ENCODE data around the gene CLEC4G.
"Not testable (repeated sequence)": the region's sequence is repeated elsewhere in the genome, so short reads cannot be mapped to it uniquely, and the experiment has no call there.

Gene CLEC4G

DNA sequence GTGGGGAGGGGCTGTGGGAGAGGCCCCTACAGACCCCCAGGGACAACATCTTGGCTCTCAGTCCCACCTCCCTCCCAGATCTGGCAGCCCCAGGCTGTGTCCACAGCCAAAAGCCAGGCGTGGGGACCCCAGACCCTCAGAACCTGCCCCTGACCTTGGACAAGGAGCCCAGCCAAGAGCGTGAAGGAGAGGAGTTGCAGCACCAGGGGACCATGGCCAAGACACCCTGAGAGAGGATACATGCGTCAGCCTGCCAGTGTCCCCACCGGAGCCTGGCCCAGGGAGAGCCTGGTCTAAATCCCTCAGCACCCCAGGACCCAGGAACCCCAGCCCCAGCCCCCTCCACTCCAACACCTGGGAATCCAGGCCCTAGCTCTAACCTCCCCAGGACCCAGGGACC lies 14.4 kb upstream of the CLEC4G start:
- not testable (repeated sequence) for DNase-seq

DNA sequence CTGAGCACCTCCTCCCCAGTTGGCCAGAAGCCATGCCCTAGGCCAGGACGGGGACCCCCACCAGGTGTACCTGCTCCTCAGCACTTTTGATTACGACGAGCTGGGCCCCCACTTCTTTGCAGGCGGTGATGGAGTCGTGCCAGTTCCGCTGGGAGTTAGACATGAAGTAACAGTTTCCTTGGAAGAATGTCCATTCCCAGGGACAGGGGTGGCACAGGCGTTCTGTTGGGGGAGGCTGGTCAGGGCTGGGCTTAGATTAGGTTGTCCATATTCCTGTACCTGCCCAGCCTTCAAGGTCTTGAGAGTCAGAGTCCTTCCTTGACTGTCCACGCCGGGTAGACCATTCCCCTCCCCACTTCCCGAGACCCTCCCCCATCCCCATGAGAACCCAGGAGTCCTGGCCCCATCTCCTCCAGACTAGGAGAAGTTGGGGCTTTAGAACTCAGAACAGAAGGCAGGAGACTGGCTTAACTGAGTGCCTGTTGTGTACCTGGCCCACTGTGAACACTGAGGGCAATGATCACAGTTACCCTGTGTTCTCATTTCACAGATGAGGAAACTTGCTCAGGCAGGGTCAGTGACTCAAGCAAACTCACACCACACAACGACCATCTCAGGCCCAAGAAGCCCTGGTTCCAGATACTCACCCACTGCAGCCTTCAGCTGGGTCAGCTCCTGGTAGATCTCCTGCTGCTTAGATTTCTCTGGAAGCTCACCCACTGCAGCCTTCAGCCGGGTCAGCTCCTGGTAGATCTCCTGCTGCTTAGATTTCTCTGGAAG lies 13.2 kb upstream of the CLEC4G start:
- no peak for DNase-seq

DNA sequence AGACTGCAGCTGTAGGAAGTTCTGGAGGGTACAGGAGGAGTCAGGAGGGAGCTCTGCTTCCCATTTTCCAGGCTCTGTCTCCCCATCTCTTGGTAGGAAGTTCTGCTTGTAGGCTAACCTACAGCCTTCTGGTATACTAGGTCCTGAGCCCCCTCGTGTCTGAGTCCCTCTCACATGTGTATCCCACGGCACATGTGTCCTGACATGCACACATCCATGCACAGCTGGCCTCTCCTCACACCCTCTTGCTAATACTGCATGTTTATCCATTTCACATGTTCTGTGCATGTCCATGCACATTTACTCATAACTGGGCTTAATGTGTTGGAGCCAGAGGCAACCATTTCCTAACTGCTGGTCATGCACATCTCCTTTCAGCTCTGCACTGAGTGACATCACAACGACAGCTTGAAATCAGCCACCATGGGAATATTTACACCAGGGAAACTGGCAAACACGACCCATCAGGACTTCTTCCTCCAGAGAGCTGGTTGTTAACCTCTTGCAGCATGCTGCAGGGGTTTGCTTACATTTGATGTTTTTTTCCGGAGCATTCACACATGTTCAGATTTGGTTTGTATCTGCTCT lies 12.4 kb upstream of the CLEC4G start:
- no peak for DNase-seq

DNA sequence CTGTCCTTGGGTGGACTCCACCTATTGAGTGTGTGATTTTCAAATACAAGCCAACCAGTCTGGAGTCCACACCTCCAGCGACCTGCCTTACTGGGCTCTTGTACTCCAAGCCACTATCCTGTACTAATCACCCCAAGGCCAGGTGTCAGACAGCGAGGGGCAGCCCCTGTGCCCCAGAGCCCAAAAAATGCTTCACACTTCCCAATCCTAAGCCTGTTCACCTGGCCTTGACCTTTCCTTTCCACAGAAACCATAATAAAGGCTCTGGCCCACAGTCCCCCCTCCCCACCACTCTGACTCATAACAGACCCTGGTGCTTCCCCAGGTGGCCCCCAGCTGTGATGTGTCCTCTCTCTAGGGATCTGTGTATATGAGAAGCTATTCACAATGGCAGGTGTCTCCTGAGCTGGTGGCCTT lies 11.5 kb upstream of the CLEC4G start:
- DNase-seq, result no peak

DNA sequence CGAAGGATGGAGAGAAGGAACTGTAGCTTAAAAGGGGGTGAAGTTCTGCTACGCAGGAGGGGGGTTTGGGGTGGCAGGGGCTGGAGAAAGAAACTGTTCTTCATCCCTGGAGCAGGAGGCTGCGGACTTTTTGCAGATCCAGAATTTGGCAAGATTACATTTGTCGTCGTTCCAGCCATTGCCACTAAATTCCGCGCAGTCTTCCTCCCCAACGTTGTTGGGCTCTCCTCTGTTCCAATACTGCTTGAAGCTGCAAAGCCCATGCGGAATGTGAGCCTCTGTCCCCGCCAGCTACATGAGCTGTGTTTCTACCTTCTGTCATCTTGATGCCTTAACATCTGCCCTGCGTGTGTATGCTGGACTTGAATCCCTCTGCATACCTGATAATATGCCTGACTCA lies 11.1 kb upstream of the CLEC4G start:
- no peak for DNase-seq

DNA sequence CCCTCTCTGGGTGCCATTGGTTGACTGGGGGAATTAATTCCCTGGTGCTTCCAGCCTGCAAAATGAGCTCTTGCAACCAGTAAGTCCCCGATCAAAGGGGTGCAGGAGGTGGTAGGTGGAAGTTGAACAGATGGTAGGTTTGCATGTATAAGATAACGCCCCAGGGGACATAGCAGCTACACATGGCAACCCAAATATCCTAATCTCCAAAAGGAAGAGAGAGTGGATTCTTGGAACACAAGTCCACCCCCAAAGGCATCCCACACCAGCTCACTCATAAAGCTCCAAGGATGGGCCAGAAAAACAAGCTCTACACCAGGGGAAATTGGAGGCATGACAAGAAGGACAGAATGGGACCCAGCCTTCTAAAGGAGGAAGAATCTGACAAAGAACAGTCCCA lies 10.7 kb upstream of the CLEC4G start:
- no peak for DNase-seq

DNA sequence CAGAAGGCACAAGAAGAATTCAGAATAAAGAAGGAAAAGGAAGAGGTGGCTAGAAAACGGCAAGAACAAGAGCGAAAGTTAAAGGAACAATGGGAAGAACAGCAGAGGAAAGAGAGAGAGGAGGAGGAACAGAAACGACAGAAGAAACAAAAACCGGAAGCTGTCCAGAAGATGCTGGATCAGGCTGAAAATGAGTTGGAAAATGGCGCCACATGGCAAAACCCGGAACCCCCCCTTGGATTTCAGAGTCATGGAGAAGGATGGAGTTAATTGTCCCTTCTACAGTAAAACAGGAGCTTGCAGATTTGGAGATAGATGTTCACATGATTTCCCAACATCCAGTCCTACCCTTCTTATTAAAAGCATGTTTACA lies 8.8 kb upstream of the CLEC4G start:
- DNase-seq, result no peak

DNA sequence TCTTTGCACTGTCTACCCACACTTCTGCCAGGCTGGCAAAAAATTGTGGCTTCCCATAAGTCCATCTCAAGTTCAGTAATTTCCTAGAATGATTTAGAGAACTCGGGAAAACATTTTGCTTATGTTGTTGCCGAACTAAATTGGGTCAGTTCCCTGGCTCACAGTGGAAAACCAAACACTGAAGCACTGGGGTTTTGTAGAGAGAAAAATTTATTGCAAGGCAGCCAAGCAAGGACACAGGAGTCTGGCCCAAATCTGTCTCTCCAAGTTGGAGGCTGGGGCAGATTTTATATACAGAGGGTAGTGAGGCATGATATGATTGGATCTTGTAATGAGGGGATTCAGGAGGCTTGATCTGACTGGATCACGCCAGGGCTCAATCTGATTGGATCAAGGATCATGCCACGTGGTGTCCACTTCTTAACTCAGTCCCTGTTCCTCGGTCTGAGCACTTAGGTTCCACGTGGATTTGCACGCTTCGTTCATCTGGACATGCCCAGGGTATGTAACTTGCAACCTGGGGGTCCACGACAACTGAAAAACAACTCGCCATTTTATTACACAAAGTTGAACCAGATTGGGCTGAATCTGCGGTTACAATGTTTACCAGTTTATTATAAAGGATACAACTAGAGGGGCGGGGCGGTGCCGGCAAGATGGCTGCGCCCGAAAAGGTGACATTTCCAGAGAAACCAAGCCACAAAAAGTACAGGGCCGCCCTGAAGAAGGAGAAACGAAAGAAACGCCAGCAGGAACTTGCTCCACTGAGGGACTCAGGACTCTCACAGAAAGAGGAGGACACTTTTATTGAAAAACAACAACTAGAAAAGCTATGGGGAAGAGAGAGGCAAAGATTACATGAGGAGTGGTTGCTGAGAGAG lies 8.1 kb upstream of the CLEC4G start:
- no peak for DNase-seq

DNA sequence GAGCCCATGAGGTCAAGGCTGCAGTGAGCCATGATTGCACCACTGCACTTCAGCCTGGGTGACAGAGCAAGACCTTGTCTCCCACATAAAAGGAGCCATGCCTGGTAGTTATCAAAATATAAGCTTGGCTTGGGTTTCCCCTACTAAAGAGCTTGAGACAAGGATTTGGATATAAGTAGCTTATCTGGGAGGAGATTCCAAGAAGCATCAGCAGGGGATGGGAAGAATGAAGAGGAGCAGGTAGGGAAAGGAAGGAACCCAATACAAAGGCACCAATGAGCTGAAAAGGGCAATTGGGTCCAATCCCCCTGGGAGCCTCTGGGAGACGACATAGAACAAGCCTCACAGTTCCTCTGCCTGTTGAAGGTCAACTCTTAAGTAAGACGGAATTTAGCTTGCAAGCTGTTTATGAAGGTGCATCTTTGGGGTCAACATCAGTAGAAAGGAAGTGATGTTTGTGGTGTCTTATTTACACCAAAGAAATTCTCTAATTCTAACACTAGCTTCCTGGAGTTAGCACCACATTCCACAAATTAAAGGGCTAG lies 7.4 kb upstream of the CLEC4G start:
- no peak for DNase-seq

DNA sequence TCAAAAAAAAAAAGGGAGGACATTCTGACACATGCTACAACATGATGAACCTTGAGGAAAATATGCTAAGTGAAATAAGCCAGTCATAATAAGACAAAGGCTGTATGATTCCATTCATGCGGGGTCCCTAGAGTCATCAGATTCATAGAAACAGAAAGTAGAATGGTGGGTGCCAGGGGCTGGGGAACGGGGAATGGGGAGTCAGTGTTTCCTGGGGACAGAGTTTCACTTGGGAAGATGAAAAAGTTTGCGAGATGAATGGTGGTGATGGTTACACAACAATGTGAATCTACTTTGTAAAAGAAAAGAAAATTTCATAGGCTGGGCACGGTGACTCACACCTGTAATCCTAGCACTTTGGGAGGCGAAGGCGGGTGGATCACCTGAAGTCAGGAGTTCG lies 6.1 kb upstream of the CLEC4G start:
- DNase-seq, result no peak

DNA sequence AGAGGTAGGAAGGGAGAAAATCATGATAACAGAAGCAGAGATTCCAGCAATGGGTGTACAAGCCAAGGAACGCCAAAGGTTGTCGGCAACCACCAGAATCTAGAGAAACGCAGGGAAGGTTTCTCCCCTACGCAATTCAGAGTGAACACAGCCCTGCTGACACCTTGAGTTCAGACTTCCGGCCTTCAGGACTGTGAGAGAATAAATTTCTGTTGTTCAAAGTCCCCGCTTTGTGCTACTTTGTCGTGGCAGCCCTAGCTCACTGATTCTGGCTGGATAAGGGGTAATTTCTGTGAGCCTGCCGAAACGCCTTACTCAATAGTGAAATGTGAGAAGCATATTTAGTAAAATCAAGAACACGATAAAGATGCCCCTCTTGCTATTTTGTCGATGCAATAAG lies 5.3 kb upstream of the CLEC4G start:
- no peak for DNase-seq

DNA sequence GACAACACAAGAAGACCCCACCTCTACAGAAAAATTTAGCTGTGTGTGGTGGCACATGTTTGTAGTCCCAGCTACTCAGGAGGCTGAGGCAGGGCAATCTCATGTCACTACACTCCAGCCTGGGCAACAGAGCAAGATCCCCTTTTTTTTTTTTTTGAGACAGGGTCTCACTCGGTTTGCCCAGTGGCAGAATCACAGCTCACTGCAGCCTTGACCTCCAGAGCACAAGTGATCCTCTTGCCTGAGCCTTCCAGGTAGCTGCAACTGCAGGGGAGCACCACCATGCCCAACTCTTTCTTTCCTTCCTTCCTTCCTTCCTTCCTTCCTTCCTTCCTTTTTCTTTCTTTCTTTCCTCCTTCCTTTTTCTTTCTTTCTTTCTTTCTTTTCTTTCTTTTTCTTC lies 4.2 kb upstream of the CLEC4G start:
- no peak for DNase-seq

DNA sequence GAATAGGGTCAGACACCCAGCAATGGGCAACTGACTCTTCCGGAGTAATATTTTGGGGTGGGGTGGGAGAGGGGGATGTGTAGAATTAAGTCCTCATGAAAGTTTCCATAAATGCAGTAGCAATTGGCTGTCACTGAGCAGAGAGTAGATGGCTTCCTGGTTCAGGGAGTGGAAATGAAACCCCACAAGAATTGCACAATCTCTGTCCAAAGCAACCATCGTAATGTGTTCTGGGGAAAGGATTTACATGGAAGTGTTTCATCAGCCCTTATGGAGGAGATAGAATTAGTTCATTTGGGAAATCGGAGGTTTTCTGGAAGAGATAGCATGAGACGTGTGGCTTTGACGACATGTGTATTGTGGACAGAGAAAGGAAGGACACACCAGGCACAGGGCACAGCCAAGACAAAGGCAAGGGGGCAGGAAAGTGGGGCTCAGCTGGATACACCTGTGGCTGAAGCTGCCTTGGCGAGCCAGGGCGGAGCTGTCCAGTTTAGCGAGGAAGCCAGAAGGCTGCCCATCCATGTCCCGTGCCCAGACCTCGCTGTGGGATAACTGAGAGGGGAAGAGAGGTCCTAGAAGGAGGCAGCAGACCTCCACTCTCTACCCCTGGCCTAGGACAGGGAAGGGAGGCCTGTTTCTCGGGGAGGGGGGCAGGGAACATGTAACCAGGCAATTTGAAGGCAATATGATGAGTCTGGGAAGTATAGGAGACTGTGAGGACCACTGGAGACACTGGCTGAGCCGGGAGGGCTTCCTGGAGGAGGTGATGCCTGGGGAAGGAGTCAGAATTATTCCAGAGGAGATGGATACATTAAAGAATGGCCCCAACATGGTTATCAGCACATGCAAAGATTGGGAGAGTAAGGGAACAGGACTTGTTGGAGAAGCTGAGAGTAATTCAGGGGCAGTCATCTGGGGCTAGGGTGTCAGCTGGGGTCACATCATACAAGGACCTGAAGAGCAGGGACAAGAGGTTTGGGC lies 2.6 kb upstream of the CLEC4G start:
- no peak for DNase-seq

DNA sequence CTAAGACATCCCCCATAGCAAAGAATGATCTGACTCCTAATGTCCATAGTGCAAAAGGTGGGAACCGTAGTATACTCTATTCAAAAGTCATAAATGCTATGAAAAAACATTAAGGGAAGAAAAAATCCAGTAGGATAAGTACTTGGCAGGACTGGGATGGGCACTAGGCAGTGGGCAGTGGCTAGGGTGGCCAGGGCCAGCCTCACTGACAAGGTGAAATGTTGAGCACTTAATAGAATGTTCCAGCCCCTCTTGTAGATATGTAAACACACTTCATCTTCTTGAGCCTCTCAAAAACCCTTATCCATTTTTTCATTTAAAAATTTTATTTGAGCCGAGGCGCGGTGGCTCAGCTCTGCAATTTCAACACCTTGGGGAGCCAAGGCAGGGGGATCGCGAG lies 1.5 kb upstream of the CLEC4G start:
- no peak for DNase-seq

DNA sequence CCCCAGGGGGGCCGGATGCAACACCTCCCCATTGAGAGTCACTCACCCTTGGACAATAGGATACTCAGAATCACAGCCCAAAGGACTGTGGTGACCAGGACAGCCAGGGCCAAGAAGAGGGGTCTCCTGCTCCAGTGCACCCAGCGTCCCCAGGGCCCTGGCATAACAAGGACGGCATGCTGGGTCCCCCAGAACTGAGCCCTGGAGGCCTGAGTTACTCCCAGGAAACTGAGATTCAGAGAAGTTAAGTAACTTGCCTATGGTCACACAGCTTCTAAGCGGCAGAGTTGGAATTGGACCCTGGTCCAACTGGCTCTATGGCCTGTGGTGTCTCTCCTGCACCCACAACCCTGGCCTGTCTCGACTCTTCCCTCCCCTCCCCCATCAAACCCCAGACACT lies 295 bp downstream of the CLEC4G start:
- DNase-seq, result no peak

DNA sequence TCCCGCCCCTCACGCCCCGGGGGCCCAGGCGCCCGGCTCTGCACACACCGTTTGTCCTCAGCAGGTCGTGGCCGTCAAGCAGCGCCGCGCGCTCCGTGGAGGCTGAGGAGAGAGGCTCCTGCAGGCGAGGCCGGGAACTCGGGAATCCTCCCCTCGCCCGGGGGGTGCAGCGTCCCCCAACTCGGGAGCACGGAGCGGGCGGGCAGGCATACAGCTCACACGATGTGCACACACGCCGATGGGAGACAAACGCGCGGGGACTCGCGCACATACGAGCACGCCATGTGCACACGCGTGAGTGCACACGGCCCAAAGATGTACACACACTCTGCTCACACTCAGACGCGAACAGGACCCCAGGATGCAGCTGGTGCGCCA lies 703 bp downstream of the CLEC4G start:
- no peak for DNase-seq

DNA sequence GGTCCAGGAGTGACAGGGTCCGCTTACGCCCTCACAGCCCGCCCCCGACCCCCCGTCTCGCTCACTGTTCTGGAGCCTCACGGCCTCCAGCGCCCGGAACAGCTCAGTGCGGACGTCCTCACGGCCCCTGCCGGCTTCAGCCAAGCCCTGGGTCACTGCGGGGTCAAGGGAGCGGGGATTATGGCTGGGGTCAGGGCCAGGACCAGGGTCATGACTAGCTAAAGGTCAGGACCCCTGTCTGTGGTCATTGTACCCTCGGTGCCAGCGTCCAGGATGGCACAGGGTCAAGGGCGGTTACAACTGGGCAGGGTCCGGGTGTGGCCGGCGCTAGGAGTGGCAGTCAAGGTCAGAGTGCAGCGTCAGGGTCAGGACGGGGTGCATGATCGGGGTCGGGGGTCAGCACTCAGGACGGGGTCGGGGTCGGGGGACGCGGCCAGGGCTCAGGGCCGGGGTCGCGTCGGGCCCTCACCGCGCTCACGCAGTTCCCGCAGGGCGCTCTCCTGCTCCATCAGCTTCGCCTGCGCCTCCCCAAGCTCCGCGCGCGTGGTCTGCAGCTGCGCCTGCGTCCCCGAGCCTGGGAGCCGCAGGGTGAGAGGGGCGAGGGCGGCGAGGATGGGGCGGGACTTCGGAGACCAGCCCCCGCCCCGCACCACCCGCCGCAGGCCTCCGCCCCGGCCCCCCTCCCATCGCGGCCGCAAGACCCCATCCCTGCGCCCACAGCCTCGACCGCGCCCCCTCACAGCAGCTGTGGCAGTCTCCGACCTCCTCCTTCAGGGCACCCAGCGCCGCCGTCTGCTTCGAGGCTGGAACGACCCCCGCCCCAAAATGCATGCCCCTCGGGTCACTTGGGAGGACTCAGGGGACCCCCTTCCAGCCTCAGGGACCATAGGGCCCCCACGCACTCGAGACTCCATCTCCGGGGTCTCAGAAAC lies 1.4 kb downstream of the CLEC4G start:
- no peak for DNase-seq

DNA sequence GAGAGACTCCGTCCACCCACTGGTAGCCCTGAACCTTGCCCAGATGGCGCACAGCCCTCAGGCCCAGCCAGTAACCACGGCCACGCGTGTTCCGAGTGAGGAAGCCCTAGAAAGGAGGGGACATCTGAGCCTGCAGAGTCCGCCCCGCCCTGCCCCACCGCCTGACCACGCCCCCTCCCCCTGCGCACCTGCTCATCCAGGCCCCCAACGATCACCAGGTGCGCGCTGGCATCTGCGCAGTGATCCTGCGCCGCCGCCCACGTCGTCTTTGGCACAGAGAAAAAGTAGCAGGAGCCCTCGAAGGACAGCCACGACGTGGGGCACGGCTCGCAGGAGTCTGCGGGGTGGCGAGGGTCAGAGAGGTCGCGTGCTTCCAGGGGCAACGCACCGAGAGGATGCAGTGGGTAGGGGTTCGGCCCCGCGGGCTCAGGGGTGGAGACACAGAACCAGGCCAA lies 2.1 kb downstream of the CLEC4G start:
- DNase-seq, result no peak

DNA sequence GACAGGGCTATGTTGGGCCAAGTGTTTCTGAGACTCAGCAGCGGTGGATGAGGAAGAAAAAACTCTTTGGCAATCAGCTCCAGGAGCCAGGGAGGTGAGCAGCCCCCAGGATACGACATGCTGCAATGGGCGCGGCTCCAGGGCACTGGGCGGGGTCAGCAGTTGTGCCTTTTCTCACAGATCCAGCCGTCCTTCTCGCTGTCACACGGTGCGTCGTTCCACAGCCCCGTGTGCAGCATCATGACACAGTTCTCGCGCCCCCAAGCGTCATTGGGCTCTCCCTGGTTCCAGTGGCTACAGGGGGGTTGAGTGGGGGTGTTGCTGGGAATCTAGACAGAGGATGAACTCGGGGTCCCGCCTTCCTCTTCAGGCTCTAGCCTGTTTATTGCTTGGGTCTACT lies 2.7 kb downstream of the CLEC4G start:
- DNase-seq, result no peak

DNA sequence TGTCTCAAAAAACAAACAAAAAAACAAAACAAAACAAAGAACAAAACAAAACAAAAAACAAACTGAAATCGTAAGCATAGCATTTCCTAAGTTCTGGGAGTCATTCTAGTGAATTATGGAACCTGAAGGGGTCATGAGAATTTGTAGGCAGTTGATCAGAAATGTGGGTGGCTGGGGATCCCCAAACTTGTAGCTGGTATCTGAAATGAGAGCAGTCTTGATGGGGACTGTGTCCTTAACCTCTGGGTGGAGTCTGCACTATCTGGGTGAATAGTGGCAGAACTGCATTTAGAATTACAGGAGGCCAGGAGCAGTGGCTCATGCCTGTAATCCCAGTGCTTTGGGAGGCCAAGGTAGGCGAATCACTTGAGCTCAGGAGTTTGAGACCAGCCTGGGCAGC lies 6.1 kb downstream of the CLEC4G start:
- DNase-seq, result no peak

DNA sequence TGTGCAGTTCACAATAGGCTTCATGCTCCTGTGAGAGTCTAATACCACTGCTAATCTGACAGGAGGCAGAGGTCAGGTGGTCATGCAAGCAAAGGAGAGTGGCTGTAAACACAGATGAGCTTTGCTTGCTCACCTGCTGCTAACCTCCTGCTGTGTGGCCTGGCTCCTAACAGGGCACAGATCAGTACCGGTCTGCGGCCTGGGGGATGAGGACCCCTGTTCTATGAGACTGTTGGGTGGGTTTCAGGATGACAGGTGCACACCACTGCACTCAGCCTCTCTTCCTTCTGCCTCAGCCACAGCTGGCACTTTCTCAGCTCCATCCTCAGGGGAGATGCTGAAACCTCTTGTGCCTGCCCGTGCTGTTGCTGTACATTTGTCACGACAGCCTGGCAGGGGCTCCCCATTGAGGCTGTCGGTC lies 9.7 kb downstream of the CLEC4G start:
- no peak for DNase-seq
